ENCODE data around the gene PTPRK. TPM values are rescaled to one million over a fixed set of nuclear protein-coding genes. Genes with fewer than 3 reads are reported as not detected.
A peak's percentile ranks its signal among the peaks of the same experiment; 100 is the strongest.

PTPRK gene
- total RNA-seq, 1 donor from 2014 or later: 38.2 TPM

GRCh38 chr6:128252341-128253176 is 267.8 kb downstream of the PTPRK start:
- DNase-seq (ENCODE audit: low spot score) (no peak), ATAC-seq (no peak)

- no peak for ATAC-seq
- DNase-seq (ENCODE audit: low spot score): no peak
Observed at GRCh38 chr6:128251445-128252340, 268.7 kb downstream of the PTPRK start.

- no peak for ATAC-seq
Observed at GRCh38 chr6:128250370-128251070, 269.9 kb downstream of the PTPRK start.

GRCh38 chr6:128249429-128249828 is 271.0 kb downstream of the PTPRK start:
- ATAC-seq: peak; percentile 69
- DNase-seq (ENCODE audit: low spot score): no peak

More at GRCh38 chr6:128250370-128251070, 269.9 kb downstream of the PTPRK start:
- no peak for DNase-seq (ENCODE audit: low spot score)

- ATAC-seq: no peak
- no peak for DNase-seq (ENCODE audit: low spot score)
Observed at GRCh38 chr6:128246472-128247260, 273.7 kb downstream of the PTPRK start.

- ATAC-seq (no peak), DNase-seq (ENCODE audit: low spot score) (no peak)
Observed at GRCh38 chr6:128244751-128245405, 275.5 kb downstream of the PTPRK start.

GRCh38 chr6:128242765-128243403 is 277.5 kb downstream of the PTPRK start:
- ATAC-seq: no peak
- no peak for DNase-seq (ENCODE audit: low spot score)

GRCh38 chr6:128241216-128241615 is 279.2 kb downstream of the PTPRK start:
- ATAC-seq: no peak

GRCh38 chr6:128240024-128240428 is 280.4 kb downstream of the PTPRK start:
- ATAC-seq (no peak), DNase-seq (ENCODE audit: low spot score) (no peak)

More at GRCh38 chr6:128241216-128241615, 279.2 kb downstream of the PTPRK start:
- DNase-seq (ENCODE audit: low spot score): no peak

- ATAC-seq (no peak), DNase-seq (ENCODE audit: low spot score) (no peak)
Observed at GRCh38 chr6:128239146-128239545, 281.3 kb downstream of the PTPRK start.

- no peak for ATAC-seq
Observed at GRCh38 chr6:128238225-128238624, 282.2 kb downstream of the PTPRK start.

GRCh38 chr6:128235556-128235955 is 284.8 kb downstream of the PTPRK start:
- no peak for ATAC-seq
- DNase-seq (ENCODE audit: low spot score): no peak

More at GRCh38 chr6:128238225-128238624, 282.2 kb downstream of the PTPRK start:
- DNase-seq (ENCODE audit: low spot score): no peak

- no peak for ATAC-seq
Observed at GRCh38 chr6:128233531-128233930, 286.9 kb downstream of the PTPRK start.

GRCh38 chr6:128230267-128230989 is 290.0 kb downstream of the PTPRK start:
- ATAC-seq: peak; percentile 44
- no peak for DNase-seq (ENCODE audit: low spot score)

More at GRCh38 chr6:128233531-128233930, 286.9 kb downstream of the PTPRK start:
- no peak for DNase-seq (ENCODE audit: low spot score)

- ATAC-seq (no peak), DNase-seq (ENCODE audit: low spot score) (no peak)
Observed at GRCh38 chr6:128225612-128226011, 294.8 kb downstream of the PTPRK start.

- ATAC-seq: no peak
- DNase-seq (ENCODE audit: low spot score): no peak
Observed at GRCh38 chr6:128216917-128217316, 303.5 kb downstream of the PTPRK start.

GRCh38 chr6:128209771-128210170 is 310.6 kb downstream of the PTPRK start:
- ATAC-seq: peak; percentile 23
- no peak for DNase-seq (ENCODE audit: low spot score)

- ATAC-seq (peak; percentile 45), DNase-seq (ENCODE audit: low spot score) (no peak)
Observed at GRCh38 chr6:128208851-128209580, 311.4 kb downstream of the PTPRK start.

All from left lobe of liver (tissue), 2 donors.